ENCODE measurements around the gene TRMT2B.

TRMT2B gene

DNA sequence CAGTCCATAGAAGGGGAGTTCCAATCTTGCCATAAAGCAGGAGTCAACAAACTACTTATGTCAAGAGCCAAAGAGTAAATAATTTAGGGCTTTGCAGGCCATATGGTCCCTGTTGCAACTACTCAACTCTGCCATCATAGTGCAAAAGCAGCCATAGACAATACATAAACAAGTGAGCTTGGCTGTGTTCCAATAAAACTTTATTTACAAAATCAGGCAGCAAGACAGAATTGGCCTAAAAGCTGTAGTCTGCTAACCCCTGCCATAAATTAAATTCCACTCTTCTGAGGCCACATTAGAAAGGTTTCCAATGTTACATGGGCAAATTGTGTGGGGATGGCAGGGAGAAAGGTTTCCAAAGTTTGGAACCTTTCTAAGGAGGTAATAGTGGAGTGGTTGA, 14.7 kb downstream of the TRMT2B start:
- TF ChIP-seq EZH2phosphoT487 (IDR thresholded peaks at IDR 0.05; ENCODE audit: low read length) (no peak), EZH2 (optimal IDR thresholded peaks at IDR 0.05; ENCODE audit: low read depth, low read length) (no peak)
- TF ChIP-seq, protein P1, sequence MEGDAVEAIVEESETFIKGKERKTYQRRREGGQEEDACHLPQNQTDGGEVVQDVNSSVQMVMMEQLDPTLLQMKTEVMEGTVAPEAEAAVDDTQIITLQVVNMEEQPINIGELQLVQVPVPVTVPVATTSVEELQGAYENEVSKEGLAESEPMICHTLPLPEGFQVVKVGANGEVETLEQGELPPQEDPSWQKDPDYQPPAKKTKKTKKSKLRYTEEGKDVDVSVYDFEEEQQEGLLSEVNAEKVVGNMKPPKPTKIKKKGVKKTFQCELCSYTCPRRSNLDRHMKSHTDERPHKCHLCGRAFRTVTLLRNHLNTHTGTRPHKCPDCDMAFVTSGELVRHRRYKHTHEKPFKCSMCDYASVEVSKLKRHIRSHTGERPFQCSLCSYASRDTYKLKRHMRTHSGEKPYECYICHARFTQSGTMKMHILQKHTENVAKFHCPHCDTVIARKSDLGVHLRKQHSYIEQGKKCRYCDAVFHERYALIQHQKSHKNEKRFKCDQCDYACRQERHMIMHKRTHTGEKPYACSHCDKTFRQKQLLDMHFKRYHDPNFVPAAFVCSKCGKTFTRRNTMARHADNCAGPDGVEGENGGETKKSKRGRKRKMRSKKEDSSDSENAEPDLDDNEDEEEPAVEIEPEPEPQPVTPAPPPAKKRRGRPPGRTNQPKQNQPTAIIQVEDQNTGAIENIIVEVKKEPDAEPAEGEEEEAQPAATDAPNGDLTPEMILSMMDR (IDR thresholded peaks at IDR 0.05; ENCODE audit: low read length) = no peak
- no peak overlapping the region for H3K27ac ChIP-seq (ENCODE audit: low read length)
- no peaks in the 10 kb centered on the region for H3K36me3 ChIP-seq (replicated peaks; ENCODE audit: insufficient read depth, low read length)
- no peaks in the 10 kb centered on the region for H4K20me1 ChIP-seq (ENCODE audit: insufficient read depth, low read length)
- no peaks in the 10 kb centered on the region for H3F3A ChIP-seq (ENCODE audit: insufficient read depth, low read length)
- no peak overlapping the region for H3K9ac ChIP-seq (ENCODE audit: low read length)
- no peak overlapping the region for H3K4me3 ChIP-seq (ENCODE audit: low read length)
- no peak overlapping the region for H3K4me2 ChIP-seq (ENCODE audit: low read depth, low read length)
- H2AFZ ChIP-seq (ENCODE audit: low read length) = no peak overlapping the region
- H3K4me1 ChIP-seq (ENCODE audit: low read length) = no peaks in the 10 kb centered on the region
- H3K9me2 ChIP-seq (replicated peaks; ENCODE audit: insufficient read depth, low read length) = no peaks in the 10 kb centered on the region
- H3K27me3 ChIP-seq (replicated peaks; ENCODE audit: insufficient read depth, low read length) = no peaks in the 10 kb centered on the region
- H3K79me2 ChIP-seq (ENCODE audit: low read length) = no peaks in the 10 kb centered on the region
- no peak for DNase-seq
- H3K9me3 ChIP-seq (replicated peaks; ENCODE audit: insufficient read depth, low read length) = no peaks in the 10 kb centered on the region

GRCh38 chrX:101029665-101030064, 22.2 kb downstream of the TRMT2B start:
- Histone ChIP-seq H3K36me3 (replicated peaks; ENCODE audit: insufficient read depth, low read length) (no peaks in the 10 kb centered on the region), H3K4me3 (ENCODE audit: low read length) (no peak overlapping the region), H3K4me2 (ENCODE audit: low read depth, low read length) (no peak overlapping the region), H3K9ac (ENCODE audit: low read length) (no peak overlapping the region), H3K9me3 (replicated peaks; ENCODE audit: insufficient read depth, low read length) (no peaks in the 10 kb centered on the region), H3K27me3 (replicated peaks; ENCODE audit: insufficient read depth, low read length) (no peaks in the 10 kb centered on the region), H4K20me1 (ENCODE audit: insufficient read depth, low read length) (no peaks in the 10 kb centered on the region), H3K79me2 (ENCODE audit: low read length) (no peaks in the 10 kb centered on the region), H3F3A (ENCODE audit: insufficient read depth, low read length) (no peaks in the 10 kb centered on the region), H3K9me2 (replicated peaks; ENCODE audit: insufficient read depth, low read length) (no peaks in the 10 kb centered on the region), H3K27ac (ENCODE audit: low read length) (no peak overlapping the region), H3K4me1 (ENCODE audit: low read length) (no peaks in the 10 kb centered on the region), H2AFZ (ENCODE audit: low read length) (no peak overlapping the region)
- no peak for DNase-seq
- TF ChIP-seq, protein P1 (IDR thresholded peaks at IDR 0.05; ENCODE audit: low read length) = no peak
- TF ChIP-seq EZH2phosphoT487 (IDR thresholded peaks at IDR 0.05; ENCODE audit: low read length) = no peak
- TF ChIP-seq EZH2 (optimal IDR thresholded peaks at IDR 0.05; ENCODE audit: low read depth, low read length) = no peak

DNA sequence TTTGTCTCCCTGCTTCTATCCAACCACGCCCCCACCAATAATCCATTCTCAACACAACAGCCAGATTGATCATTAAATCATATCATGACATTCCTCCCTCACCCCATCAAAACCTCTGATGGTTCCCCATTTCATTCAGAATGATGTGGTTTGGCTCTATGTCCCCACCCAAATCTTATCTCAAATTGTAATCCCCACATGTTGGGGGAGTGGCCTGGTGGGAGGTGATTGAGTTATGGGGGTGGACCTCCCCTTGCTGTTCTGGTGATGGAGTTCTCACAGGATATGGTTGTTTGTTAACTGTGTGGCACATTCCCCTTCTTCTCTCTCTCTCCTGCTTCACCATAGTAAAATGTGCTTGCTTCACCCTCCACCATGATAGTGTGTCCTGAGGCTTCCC, 23.3 kb downstream of the TRMT2B start:
- H3K79me2 ChIP-seq (ENCODE audit: low read length) = no peaks in the 10 kb centered on the region
- TF ChIP-seq EZH2 (optimal IDR thresholded peaks at IDR 0.05; ENCODE audit: low read depth, low read length) = no peak
- no peak for TF ChIP-seq EZH2phosphoT487 (IDR thresholded peaks at IDR 0.05; ENCODE audit: low read length)
- H3K9ac ChIP-seq (ENCODE audit: low read length) = no peak overlapping the region
- no peak overlapping the region for H3K4me2 ChIP-seq (ENCODE audit: low read depth, low read length)
- no peaks in the 10 kb centered on the region for H4K20me1 ChIP-seq (ENCODE audit: insufficient read depth, low read length)
- H3K4me3 ChIP-seq (ENCODE audit: low read length) = no peak overlapping the region
- no peak for DNase-seq
- no peak overlapping the region for H2AFZ ChIP-seq (ENCODE audit: low read length)
- H3K9me3 ChIP-seq (replicated peaks; ENCODE audit: insufficient read depth, low read length) = no peaks in the 10 kb centered on the region
- no peaks in the 10 kb centered on the region for H3K36me3 ChIP-seq (replicated peaks; ENCODE audit: insufficient read depth, low read length)
- H3K4me1 ChIP-seq (ENCODE audit: low read length) = no peaks in the 10 kb centered on the region
- H3K27ac ChIP-seq (ENCODE audit: low read length) = no peak overlapping the region
- H3F3A ChIP-seq (ENCODE audit: insufficient read depth, low read length) = no peaks in the 10 kb centered on the region
- no peaks in the 10 kb centered on the region for H3K27me3 ChIP-seq (replicated peaks; ENCODE audit: insufficient read depth, low read length)
- H3K9me2 ChIP-seq (replicated peaks; ENCODE audit: insufficient read depth, low read length) = no peaks in the 10 kb centered on the region

GRCh38 chrX:101025126-101025525, 26.8 kb downstream of the TRMT2B start:
- H3K4me2 ChIP-seq (ENCODE audit: low read depth, low read length) = no peak overlapping the region
- DNase-seq = no peak
- H2AFZ ChIP-seq (ENCODE audit: low read length) = no peak overlapping the region
- no peaks in the 10 kb centered on the region for H3K9me2 ChIP-seq (replicated peaks; ENCODE audit: insufficient read depth, low read length)
- H3F3A ChIP-seq (ENCODE audit: insufficient read depth, low read length) = no peaks in the 10 kb centered on the region
- no peaks in the 10 kb centered on the region for H3K36me3 ChIP-seq (replicated peaks; ENCODE audit: insufficient read depth, low read length)
- no peaks in the 10 kb centered on the region for H4K20me1 ChIP-seq (ENCODE audit: insufficient read depth, low read length)
- TF ChIP-seq EZH2phosphoT487 (IDR thresholded peaks at IDR 0.05; ENCODE audit: low read length) (no peak), EZH2 (optimal IDR thresholded peaks at IDR 0.05; ENCODE audit: low read depth, low read length) (no peak)
- TF ChIP-seq, protein P1 (IDR thresholded peaks at IDR 0.05; ENCODE audit: low read length) = no peak
- H3K9ac ChIP-seq (ENCODE audit: low read length) = no peak overlapping the region
- H3K27me3 ChIP-seq (replicated peaks; ENCODE audit: insufficient read depth, low read length) = no peaks in the 10 kb centered on the region
- no peak overlapping the region for H3K4me3 ChIP-seq (ENCODE audit: low read length)
- H3K4me1 ChIP-seq (ENCODE audit: low read length) = no peaks in the 10 kb centered on the region
- no peak overlapping the region for H3K27ac ChIP-seq (ENCODE audit: low read length)
- no peaks in the 10 kb centered on the region for H3K79me2 ChIP-seq (ENCODE audit: low read length)
- no peaks in the 10 kb centered on the region for H3K9me3 ChIP-seq (replicated peaks; ENCODE audit: insufficient read depth, low read length)

Data from MM.1S (cell line).